ENCODE results near the gene MICA. TPM values are rescaled to one million over a fixed set of nuclear protein-coding genes. Genes with fewer than 3 reads are reported as not detected.

Gene MICA
- total RNA-seq, 1 donor from 2014 or later = 36.6 TPM

- intact Hi-C loops (cut with DNase I) = no loop called here
- Histone ChIP-seq H3K4me1 (peaks cover 9% of the 10 kb centered on the region), H3K9me3 (no peaks in the 10 kb centered on the region), H3K36me3 (peaks cover 25% of the 10 kb centered on the region), H3K27me3 (no peaks in the 10 kb centered on the region), H3K4me3 (peak within 1 kb of the TSS; percentile 67), H3K27ac (peak within 1 kb of the TSS; percentile 72)
- peak; percentile 95 for ATAC-seq
- peak; percentile 82 for DNase-seq
- TF ChIP-seq CTCF (IDR thresholded peaks at IDR 0.05) = no peak
Observed at GRCh38 chr6:31356946-31357466, 46.4 kb upstream of the MICA start, which contains the start of gene HLA-B. Gene HLA-B, minus strand, starts transcription at chr6:31357179. Its CDS starts 21 bp downstream, at chr6:31357158.

- intact Hi-C loops (cut with DNase I) = no loop called here
- Histone ChIP-seq H3K4me3 (no peak overlapping the region), H3K27ac (no peak overlapping the region)
Observed at GRCh38 chr6:31357886-31358285, 45.5 kb upstream of the MICA start.

GRCh38 chr6:31358302-31358701, 45.1 kb upstream of the MICA start:
- TF ChIP-seq CTCF (IDR thresholded peaks at IDR 0.05) = no peak
- peaks cover 4% of the 10 kb centered on the region for H3K27me3 ChIP-seq
- H3K4me1 ChIP-seq = peaks cover 9% of the 10 kb centered on the region
- DNase-seq = no peak
- no peak overlapping the region for H3K4me3 ChIP-seq
- H3K9me3 ChIP-seq = no peaks in the 10 kb centered on the region
- peaks cover 24% of the 10 kb centered on the region for H3K36me3 ChIP-seq
- no peak overlapping the region for H3K27ac ChIP-seq
- ATAC-seq = no peak
- intact Hi-C loops (cut with DNase I) = no loop called here

More at GRCh38 chr6:31357886-31358285, 45.5 kb upstream of the MICA start:
- Histone ChIP-seq H3K4me1 (peaks cover 9% of the 10 kb centered on the region), H3K27me3 (peaks cover 2% of the 10 kb centered on the region), H3K36me3 (peaks cover 25% of the 10 kb centered on the region), H3K9me3 (no peaks in the 10 kb centered on the region)
- no peak for DNase-seq
- no peak for ATAC-seq
- no peak for TF ChIP-seq CTCF (IDR thresholded peaks at IDR 0.05)

- Histone ChIP-seq H3K9me3 (no peaks in the 10 kb centered on the region), H3K4me3 (no peak overlapping the region), H3K4me1 (peaks cover 9% of the 10 kb centered on the region), H3K27ac (no peak overlapping the region), H3K36me3 (peaks cover 12% of the 10 kb centered on the region), H3K27me3 (peaks cover 4% of the 10 kb centered on the region)
- ATAC-seq = no peak
- DNase-seq = no peak
- intact Hi-C loops (cut with DNase I) = no loop called here
- TF ChIP-seq CTCF (IDR thresholded peaks at IDR 0.05) = no peak
Observed at GRCh38 chr6:31359581-31359980, 43.8 kb upstream of the MICA start.

GRCh38 chr6:31362751-31363150, 40.6 kb upstream of the MICA start:
- intact Hi-C loops (cut with DNase I) = no loop called here
- no peak for DNase-seq
- no peak for ATAC-seq
- H3K36me3 ChIP-seq = no peaks in the 10 kb centered on the region
- no peak overlapping the region for H3K4me3 ChIP-seq
- no peak overlapping the region for H3K27ac ChIP-seq
- H3K9me3 ChIP-seq = no peaks in the 10 kb centered on the region
- peaks cover 13% of the 10 kb centered on the region for H3K27me3 ChIP-seq
- H3K4me1 ChIP-seq = peaks cover 6% of the 10 kb centered on the region
- no peak for TF ChIP-seq CTCF (IDR thresholded peaks at IDR 0.05)

GRCh38 chr6:31363811-31364210, 39.6 kb upstream of the MICA start:
- no peak for ATAC-seq
- H3K9me3 ChIP-seq = no peaks in the 10 kb centered on the region
- TF ChIP-seq CTCF (IDR thresholded peaks at IDR 0.05) = no peak
- DNase-seq = no peak
- H3K4me3 ChIP-seq = no peak overlapping the region
- intact Hi-C loops (cut with DNase I) = no loop called here
- H3K27ac ChIP-seq = no peak overlapping the region
- H3K36me3 ChIP-seq = no peaks in the 10 kb centered on the region
- peaks cover 13% of the 10 kb centered on the region for H3K27me3 ChIP-seq
- H3K4me1 ChIP-seq = peaks cover 6% of the 10 kb centered on the region

Measured in upper lobe of right lung (tissue), 1 donor.